Retina (tissue), 1 donor: ENCODE data around the gene BAIAP2L1.

Experiments used
- DNase-seq: peaks from one replicate; pipeline ENCODE4 v3.0.0-alpha.2; 2016

Gene BAIAP2L1

DNA sequence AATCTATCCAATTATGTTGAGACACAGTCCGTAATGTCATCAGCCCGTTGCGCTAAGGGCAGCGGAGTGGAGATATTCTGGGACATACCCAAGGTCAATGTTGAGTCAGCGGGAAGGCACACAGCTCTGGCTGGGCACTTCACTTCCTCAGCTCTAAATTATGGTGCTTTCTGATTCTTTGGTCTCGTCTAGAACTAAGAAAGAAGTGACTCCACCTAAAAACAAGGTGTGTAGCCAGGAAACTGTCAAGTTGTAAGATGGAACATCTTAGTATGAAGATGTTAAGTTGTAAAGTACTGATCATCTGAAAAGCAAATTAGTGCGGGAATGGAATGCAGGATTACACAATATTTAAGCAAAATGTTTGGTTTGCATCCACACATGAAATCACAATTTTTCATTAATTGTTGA lies 43.1 kb downstream of the BAIAP2L1 start:
- DNase-seq, result no peak

GRCh38 chr7:98355250-98355538 lies 45.7 kb downstream of the BAIAP2L1 start:
- no peak for DNase-seq

GRCh38 chr7:98354511-98355249 lies 46.2 kb downstream of the BAIAP2L1 start:
- no peak for DNase-seq

GRCh38 chr7:98354052-98354451 lies 46.8 kb downstream of the BAIAP2L1 start:
- DNase-seq, result no peak

GRCh38 chr7:98352621-98353020 lies 48.3 kb downstream of the BAIAP2L1 start:
- no peak for DNase-seq

- DNase-seq, result no peak
Measured at GRCh38 chr7:98351136-98351535, 49.8 kb downstream of the BAIAP2L1 start.

DNA sequence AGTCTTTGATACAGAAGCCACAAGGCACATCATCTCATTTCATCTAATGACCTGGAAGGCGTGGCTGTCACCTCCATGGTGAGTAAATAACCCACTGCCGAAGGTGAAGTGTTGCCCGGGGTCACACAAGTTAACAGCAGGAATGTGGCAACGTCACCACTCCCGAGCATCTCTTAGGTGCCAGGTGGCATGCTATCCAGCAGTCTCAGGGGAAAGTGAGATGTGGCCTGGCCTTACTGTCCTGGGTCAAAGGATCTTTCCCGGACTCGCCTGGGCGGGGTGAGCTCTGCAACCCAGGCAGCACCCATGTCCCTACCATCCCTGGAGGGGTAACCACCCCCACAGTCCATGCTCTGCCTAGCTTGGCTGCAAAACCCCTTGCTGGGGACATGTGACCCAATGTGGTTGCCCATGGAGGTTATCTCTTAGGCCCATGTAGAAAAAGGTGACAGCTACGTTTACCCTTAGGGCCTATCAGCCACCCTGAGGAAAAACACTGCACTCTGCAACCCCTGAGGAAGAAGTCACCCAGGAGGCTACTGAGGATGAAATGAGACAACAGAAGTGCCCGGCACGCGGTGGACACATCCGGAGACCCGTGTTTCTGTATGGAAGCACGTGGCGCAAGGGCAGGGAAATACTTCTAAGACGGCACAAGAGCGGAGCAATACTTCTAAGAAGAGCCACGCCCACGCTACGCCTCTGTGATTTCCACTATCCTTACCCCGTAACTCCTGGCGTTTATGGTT lies 52.0 kb downstream of the BAIAP2L1 start:
- no peak for DNase-seq

- DNase-seq, result no peak
Measured at GRCh38 chr7:98346515-98347069, 54.3 kb downstream of the BAIAP2L1 start.

GRCh38 chr7:98341106-98341505 lies 59.8 kb downstream of the BAIAP2L1 start:
- DNase-seq, result no peak

DNA sequence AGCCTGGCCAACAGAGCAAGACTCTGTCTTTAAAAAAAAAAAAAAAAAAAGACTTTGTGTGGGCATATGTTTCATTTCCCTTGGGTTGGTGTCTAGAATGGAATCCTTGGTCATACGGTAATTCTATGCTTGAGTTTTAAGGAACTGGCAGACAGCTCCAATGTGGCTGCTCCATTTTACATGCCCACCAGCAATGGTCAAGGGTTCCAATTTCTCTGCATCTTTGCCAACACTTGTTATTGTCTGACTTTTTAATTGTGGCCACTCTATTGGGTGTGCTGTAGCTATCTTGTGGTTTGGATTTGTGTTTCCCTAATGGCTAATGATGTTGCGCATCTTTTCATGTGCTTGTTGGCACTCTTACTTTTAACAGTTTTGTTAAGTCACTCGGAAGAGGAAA lies 61.8 kb downstream of the BAIAP2L1 start:
- no peak for DNase-seq

DNA sequence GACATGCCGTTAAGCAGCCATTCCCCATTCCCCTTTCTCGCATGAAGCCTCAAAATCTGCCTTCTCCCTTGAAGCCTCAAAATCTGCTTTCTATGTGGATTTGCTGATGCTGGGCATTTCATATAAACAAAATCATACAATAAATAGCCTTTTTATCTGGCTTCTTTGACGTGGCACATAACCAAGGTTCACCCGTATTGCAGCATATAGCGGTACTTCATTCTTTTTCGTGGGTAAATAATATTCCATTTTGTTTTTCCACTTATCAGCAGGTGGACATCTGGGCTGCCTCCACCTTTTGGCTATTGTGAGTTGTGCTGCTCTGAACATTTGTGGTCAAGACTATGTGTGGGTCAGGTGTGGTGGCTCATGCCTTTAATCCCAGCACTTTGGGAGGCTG lies 62.4 kb downstream of the BAIAP2L1 start:
- DNase-seq, result no peak

GRCh38 chr7:98335411-98335977 lies 65.4 kb downstream of the BAIAP2L1 start:
- no peak for DNase-seq

- no peak for DNase-seq
Measured at GRCh38 chr7:98334081-98334480, 66.8 kb downstream of the BAIAP2L1 start.

DNA sequence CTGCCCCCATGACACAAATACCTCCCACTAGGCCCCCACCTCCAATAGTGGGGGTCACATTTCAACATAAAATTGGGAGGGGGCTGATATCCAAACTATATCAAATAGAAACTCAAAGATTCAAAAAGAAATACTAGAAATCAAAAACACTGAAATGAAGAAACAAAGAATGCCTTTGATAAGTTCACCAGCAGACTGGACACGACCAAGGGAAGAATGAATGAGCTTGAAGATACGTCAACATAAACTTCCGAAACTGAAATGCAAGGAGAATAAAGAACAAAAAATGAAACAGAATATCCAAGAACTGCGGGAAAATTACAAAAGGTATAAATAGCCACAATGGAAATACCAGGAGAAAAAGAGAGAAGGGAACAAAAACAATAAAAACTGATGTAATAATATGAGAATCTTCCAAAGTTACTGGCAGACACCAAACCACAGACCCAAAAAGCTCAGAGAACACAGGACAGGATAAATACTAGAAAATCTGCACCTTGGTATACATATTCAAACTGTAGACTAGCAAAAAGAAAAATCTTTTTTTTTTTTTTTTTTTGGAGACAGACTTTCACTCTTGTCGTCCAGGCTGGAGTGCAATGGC lies 69.9 kb downstream of the BAIAP2L1 start:
- no peak for DNase-seq

DNA sequence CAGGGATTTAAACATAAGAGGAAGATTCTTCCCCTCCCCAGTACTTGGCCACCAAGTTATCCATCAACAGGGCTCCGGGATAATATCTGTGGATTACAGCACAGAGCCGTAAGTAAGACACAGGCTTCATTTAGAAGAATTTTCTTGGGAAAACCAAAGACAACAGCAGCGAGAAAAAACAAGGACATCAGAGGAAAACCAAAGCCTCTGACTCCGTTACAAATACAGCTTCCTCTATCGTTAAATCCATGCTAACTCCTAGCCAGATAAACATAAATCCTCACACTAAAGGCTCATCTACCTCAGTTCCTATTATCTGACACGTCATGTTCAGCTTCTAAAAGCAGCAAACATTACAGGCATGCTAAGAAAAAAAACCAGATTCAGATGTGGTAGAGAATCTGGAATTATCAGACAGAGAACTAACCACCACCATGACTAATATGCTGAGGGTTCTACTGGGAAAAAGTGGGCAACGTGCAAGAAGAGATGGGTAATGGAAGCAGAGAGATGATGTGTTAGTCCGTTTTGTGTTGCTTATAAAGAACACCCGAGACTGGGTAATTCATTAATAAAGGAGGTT lies 71.0 kb downstream of the BAIAP2L1 start:
- no peak for DNase-seq

- no peak for DNase-seq
Measured at GRCh38 chr7:98329100-98329790, 71.6 kb downstream of the BAIAP2L1 start.

DNA sequence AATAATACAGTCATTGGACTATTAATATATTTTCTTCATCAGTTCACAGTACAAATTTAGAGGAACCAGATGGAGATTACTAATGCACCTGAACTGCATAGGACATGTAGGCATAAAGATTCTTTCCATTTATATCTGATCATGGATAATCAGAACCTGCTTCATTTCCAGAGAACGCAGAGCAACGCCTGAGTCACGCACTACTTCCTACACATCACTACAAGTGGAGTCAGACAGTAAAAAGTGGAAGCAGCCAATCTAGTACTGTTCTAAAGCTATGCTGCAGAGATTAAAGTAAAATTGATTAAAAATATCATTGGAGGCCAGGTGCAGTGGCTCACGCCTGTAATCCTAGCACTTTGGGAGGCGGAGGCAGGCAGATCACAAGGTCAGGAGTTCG lies 76.1 kb downstream of the BAIAP2L1 start:
- no peak for DNase-seq

DNA sequence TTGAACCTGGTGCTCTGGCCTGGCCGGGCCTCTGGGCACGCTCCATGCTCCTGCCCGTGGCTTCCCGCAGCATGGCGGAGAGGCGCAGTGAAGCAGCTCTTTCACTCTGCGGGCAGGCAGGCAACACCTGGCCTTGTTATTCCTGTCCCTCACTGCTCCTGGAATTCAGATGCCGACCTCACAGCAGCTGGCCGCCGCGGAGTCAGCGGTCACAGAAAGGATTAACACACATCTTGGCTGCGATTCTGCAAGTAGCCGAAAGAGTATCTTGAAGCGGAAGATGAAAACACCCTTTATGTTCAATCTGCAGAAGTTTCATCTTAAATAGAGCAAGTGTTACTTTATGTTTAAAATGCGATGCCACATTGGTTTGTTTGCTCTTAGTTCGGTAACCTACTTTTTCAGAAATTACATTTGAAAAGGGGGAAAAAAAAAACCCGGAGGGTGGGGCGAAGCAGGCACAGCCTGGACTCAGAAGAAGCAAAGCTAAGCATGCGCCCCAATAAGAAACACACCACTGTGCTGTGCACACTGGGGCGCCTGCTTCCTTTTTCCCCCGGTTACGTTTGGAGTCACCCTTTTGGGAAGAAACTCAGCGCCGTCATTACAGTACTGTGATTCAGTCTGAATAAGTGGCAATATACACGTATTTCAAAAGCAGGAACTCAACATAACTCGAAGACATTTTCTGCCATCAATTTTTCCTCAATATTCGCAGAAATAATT lies 77.1 kb downstream of the BAIAP2L1 start:
- DNase-seq, result peak; percentile 54

GRCh38 chr7:98322331-98323270 lies 78.3 kb downstream of the BAIAP2L1 start:
- no peak for DNase-seq

- no peak for DNase-seq
Measured at GRCh38 chr7:98321301-98321700, 79.6 kb downstream of the BAIAP2L1 start.

DNA sequence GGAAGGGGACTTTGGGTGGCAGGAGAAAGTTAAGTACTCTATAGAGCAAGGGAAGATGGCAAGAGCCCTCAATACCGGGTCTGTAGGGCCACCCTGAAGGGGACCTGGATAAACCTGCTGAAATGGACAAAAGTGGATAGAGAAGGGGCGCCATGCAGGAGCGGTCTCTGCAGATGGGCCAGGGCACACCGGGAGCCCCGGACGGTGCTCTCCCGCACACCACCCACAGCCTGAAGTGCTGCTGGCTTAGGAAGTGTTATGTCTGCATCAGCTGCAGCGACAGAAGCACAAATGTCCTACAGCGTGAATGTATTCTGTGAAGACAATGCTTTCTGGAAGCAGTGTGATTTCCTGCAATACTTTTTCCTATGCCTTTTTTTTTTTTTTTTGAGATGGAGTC lies 81.7 kb downstream of the BAIAP2L1 start:
- no peak for DNase-seq
